Stimulated activated CD4-positive, alpha-beta T cell treated with anti-CD3 and anti-CD28 coated beads, Interleukin-15, amount 100 ng/mL, for 24 hours (primary cell): ENCODE measurements around the gene RBCK1.
A peak's percentile ranks its signal among the peaks of the same experiment; 100 is the strongest.
"Not testable (repeated sequence)": the region's sequence is repeated elsewhere in the genome, so short reads cannot be mapped to it uniquely, and the experiment has no call there.

Source experiments
- DNase-seq: peaks from one replicate; pipeline ENCODE4 v3.0.0-alpha.2; 2020

Gene RBCK1

DNA sequence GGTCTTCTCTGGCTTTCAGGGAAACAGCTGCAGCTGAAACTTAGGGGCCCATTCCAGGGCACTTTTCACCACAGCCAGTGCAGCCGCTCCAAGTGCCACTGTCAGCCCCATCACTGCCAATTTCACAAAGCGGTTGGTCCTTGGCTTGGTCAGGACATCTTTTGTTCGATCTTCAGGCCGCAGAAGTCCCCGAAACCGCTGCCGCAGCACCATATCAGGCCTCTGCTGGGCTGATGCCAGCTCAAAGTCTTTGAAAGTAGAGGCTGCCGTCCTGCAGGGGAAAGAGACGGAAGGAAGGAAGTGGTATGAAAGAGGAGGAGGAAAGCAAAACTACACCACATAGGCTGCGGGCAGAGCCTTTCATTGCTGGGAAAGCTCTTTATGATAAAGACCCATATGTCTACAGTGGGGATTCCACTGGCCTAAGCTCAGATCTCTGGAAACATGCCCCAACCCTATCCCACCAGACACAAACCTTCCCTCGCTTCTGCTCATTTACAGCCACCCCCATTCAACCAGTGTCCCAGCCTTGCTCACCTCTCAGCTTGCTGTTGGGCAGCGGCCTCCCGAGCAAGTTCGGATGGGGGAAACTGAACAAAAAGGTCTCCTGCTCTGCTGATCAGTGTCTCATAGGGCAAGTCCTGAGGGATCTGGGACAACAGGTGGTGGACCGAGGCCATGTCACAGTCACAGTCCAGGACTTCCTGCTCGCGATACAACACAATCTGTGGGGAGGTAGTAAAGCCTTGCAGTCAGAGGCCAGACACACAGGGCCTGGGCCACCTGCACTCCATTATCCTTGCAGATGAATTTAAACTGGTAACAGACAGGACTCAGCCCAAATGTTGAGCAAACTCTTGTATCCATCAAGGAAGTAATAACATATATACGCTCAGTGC lies 30.7 kb downstream of the RBCK1 start:
- peak; percentile 70 for DNase-seq

GRCh38 chr20:440148-440547 lies 32.0 kb downstream of the RBCK1 start:
- DNase-seq, result no peak

- DNase-seq, result no peak
Observed at GRCh38 chr20:440636-441035, 32.5 kb downstream of the RBCK1 start.

GRCh38 chr20:443223-443775 lies 35.2 kb downstream of the RBCK1 start:
- DNase-seq, result no peak

GRCh38 chr20:444117-444516 lies 36.0 kb downstream of the RBCK1 start:
- no peak for DNase-seq

DNA sequence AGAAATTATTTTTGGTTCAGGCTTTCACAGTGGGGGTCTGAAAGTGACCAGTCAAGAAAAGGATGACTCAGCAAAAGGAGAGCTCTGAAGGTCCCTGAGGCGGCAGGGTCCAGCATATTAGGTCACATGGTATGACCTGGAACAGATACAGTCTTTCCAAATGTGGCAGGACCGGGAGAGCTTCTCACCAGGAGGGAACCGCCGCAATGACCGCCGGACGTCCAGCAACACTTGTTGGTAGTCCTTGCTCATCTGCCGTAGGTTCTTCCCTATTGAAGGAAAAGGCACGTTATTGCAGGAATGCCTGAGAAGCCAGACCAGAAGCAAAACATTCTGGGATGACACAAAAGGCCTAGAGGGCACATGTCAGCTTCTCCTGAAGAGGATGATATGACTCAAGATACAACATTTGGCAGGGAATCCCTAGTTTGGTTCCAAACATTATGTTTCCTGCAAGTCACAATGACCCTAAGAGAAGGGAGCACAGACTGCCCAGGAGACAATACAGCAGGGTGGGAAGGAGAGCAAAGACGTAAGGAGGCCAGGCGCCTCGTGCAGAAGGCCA lies 36.8 kb downstream of the RBCK1 start:
- DNase-seq, result no peak

DNA sequence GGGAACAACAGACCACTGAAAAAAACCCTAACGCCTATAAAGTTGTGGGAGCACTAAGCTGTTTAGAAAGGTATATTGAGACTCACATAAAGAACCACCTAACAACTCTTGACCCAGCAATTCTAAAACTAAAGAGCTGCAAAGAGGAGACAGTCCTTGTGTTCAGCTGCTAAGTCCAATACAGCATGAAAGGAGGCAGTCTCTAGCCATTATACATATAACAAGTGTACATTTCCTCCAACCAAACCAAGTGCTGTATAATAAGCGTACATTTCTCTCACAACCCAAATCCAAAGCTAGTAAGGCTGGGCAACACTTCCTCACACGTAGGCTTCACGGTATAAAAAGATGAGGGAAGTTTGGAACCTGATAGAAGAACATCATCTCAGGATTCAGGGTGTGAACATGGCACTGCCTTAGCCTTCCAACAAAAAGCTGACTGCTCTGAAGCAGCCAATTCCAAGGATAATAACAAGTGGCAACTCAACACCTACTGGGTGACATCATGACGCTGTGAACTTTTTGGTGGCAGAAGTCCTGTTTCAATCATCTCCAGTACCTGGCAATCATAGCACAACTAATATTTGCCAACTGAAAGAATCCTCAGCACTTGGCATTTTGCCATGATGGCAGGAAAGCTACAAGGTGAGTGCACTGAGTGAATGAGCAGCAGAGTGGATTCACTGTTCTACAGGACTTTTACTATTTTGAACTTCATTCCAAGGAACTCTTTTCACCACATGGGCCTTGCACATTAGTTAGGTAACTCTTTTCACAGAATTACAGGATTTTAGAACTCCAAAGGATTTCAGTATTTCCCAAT lies 37.6 kb downstream of the RBCK1 start:
- DNase-seq, result no peak

DNA sequence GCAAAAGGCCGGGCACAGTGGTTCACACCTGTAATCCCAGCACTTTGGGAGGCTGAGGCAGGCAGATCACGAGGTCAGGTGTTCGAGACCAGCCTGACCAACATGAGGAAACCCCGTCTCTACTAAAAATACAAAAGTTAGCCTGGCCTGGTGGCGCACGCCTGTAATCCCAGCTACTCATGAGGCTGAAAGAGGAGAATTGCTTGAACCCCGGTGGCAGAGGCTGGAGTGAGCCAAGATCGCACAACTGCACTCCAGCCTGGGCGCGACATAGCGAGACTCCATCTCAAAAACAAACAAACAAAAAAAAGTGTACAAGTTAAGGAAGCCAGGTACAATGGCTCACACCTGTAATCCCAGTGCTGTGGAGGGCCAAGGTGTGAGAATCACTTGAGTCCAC lies 43.9 kb downstream of the RBCK1 start:
- DNase-seq, result not testable (repeated sequence)

DNA sequence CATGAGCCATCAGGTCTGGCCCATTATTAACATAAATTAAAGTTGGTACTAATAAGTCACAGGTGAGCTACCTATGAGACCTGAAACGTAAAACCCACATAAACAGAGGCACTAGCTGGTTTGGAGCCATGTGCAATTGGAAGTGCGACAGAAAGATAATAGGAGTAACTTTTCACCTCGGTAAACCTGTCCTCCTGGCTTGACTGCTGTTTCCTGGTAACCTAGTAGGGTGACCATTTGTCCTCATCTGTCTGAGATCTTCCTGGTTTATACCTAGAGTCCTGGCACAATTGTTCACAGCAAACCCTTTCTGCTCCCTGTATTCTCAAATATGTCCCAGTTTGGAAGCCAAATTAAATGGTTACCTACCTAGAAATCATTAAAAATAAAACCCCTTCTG lies 46.9 kb downstream of the RBCK1 start:
- no peak for DNase-seq

DNA sequence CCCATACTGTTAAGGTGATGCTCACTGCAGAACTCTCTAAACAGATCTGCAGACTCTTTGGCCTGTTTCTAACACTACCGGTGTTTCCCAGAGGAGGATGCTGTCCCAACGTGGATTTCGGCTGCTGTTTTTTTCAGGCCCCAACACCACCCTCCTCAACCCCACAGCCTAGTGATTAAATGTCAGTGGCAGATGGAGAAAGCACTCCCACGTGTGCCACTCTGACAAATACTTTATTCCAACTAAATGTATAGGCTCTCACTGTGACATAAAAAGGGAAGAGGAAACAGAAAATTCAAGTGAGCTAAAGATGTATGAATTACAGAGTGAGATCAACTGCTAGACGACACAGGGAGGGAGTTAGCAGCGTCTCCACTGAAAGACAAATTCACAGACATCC lies 50.7 kb downstream of the RBCK1 start:
- no peak for DNase-seq

GRCh38 chr20:460180-460579 lies 52.1 kb downstream of the RBCK1 start:
- DNase-seq, result no peak

DNA sequence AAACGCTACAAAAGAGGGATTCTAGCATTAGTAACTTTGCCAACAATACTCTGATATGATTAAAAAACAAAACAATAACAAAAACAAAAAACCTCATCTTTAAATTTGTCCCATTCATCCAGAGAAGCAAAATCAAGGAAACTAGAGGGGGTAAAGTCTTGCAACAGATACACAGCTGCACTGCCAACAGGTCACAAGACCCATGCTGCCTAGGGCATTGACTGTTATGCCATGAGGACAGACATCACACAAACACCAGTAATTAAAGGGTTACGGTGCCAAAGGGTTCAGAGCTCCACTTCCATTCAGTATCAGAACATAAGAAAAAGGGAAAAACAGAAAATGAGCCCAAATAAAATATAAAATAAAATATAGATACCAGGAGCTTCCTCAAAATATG lies 52.6 kb downstream of the RBCK1 start:
- no peak for DNase-seq

GRCh38 chr20:461254-462198 lies 53.4 kb downstream of the RBCK1 start:
- DNase-seq, result peak; percentile 67

DNA sequence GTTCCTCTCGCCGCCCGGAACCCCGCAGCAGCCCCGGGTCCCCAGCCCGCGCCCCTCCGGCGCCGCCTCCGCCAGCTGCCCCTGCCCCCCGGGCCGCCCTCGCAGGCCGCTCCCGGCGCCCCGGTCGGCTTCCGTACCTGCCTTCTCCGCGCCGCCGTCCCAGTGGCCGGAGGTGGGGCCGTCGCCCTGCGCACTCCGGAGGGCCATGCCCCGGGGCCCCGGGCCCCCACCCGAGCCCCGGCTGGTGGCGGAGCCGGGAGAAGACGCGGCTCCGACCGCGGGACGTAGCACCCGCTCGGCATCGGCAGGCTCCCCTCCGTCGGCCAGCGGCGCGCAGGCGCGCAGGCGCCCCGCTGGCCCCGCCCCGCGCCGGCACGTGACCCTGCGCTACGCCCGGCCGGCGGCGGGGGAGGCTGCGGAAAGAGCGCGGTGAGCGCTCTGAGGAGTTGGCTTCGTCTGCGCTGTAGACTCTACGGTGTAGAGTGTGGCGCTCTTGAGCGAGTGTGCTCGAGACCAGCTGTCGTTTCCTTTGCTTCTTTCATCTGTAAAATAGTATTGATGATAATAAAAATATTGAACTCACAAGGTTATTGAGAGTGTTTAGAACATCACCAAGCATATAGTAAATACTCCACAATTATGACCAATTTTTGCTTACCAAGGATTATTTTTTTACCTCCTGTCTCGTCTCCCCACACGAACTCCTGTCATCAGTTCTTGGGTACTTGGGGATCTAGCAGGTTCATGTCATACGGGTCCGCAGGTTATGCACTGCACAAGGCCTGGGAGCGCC lies 54.3 kb downstream of the RBCK1 start, which contains the start of gene TBC1D20:
TSS of gene TBC1D20 (minus strand) at position 335 of the 793 bp plus-strand sequence. CDS start at position 207, 128 bp downstream.
- DNase-seq, result peak; percentile 88

- no peak for DNase-seq
Observed at GRCh38 chr20:467755-468154, 59.7 kb downstream of the RBCK1 start.

DNA sequence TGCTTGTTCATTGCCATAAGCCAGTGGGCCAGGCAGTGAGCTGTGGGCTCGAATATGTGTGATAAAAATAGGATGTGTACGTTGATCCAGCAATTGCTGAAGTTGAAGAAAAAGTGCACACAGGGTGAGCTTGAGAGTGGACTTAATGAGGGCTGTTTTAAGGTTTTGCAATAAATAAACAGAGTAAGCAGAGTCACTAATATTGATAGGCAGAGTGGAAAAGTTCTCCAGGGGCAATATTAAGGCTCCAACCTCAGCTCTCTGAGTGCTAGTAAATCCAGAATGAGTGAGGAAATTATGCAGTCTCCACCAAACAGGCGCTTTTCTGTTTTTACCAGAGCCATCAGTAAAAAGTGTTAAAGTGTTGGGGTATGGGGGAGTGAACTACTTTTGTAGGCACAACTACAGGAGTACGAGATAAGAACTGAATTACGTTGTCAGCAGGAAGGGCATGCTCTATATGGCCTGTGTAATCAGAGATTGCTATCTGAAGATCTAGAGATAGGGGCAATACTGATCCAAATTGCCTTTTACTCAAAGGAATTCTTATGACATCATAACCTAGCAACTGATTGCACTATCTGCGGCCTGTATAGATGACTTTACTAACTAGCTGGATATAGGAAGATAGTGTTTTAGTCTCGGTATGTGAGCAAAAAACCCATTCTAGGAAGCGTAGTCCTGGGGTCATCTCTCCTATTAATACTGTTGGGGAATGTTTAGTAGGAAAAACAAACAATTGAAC lies 61.8 kb downstream of the RBCK1 start:
- DNase-seq, result no peak

DNA sequence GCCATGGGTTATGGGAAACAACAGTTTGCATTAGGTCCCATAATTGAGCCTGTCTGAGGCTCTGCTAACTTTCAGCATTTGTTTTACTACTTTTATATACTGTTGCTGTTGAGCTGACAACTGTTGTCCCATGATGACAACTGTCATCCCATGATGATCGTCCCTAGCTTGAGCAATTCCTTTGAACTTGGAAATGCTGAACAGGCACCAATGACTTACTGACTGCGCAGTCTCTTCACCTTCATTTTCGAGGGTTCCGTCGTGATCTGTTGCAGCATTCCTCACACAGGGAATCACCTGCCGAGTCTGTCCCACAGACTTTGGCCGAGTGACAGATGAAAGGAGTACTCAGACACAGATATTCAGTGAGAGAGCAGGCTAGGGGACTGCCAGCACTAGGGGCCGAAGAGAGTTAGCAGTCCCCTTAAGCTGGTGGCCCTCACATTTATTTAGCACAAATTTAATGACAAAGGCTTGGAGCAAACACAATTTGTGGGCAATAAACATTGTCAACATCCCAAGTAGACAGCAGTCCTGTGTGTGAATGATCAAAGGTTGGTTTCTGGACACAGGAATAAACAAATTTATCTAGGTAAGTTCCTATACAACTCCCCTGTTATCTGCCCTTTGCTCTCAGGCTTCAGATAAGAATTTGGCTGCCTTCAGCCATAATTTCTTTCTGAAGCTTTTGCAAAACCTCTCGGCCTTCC lies 64.2 kb downstream of the RBCK1 start:
- no peak for DNase-seq

- no peak for DNase-seq
Observed at GRCh38 chr20:472889-473292, 64.8 kb downstream of the RBCK1 start.

DNA sequence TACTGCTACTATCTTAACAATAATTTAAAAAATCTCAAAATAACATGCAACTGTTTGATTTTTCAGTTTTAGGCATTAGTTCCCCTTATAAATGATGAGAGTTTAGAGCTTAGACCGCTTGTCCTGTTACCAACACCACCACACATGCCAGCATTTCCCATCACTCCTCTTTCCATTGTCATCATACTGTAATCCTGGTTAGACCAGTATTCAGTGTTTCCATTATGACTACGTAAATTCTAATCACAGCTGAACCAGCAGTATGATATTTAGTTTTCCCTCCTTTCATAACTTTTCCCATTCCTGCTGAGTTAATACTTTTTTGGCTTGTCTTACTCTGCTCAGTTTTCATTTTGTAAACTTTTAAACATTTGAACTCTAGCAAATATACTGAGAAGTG lies 66.5 kb downstream of the RBCK1 start:
- DNase-seq, result no peak
